ENCODE data around the gene TMEM270. TPM values are rescaled to one million over a fixed set of nuclear protein-coding genes. Genes with fewer than 3 reads are reported as not detected.
"Not testable (repeated sequence)": the region's sequence is repeated elsewhere in the genome, so short reads cannot be mapped to it uniquely, and the experiment has no call there.

The TMEM270 gene
- total RNA-seq, 1 donor from 2014 or later = not detected

- H3K36me3 Mint-ChIP-seq (ENCODE audit: unreplicated experiment) = no peaks in the 10 kb centered on the region
- no peak for TF ChIP-seq CTCF (IDR thresholded peaks at IDR 0.05; ENCODE audit: partially characterized antibody, unreplicated experiment)
- H3K27me3 Mint-ChIP-seq (ENCODE audit: unreplicated experiment) = peaks cover 7% of the 10 kb centered on the region
- H3K4me1 Mint-ChIP-seq (ENCODE audit: low read depth, unreplicated experiment) = no peaks in the 10 kb centered on the region
- no peak for DNase-seq
- H3K4me3 Mint-ChIP-seq (ENCODE audit: unreplicated experiment) = no peak overlapping the region
- no peaks in the 10 kb centered on the region for H3K9me3 Mint-ChIP-seq (ENCODE audit: unreplicated experiment)
- no peak overlapping the region for H3K27ac Mint-ChIP-seq (ENCODE audit: unreplicated experiment)
These were observed 21.1 kb downstream of the TMEM270 start for GRCh38 chr7:73882047-73882402.

DNA sequence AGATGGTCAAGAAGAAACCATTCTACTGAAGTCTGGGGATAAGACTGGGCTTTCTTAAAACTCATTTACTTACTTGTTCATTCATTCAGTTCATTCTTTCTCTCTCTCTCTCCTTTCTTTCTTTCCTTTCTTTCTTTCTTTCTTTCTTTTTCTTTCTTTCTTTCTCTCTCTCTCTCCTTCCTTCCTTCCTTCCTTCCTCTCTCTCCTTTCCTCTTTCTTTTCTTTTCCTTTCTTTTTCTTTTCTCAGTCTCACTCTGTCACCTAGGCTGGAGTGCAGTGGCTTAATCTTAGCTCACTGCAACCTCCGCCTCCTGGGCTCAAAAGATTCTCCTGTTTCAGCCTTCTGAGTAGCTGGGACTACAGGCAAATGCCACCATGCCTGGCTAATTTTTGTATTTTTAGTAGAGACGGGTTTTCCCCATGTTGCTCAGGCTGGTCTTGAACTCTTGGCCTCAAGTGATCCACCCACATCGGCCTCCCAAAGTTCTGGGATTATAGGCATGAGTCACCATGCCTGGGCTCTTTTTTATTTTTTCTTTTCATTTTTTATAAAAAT, 24.0 kb downstream of the TMEM270 start:
- not testable (repeated sequence) for DNase-seq; H3K27ac Mint-ChIP-seq (ENCODE audit: unreplicated experiment); H3K36me3 Mint-ChIP-seq (ENCODE audit: unreplicated experiment); H3K9me3 Mint-ChIP-seq (ENCODE audit: unreplicated experiment); H3K4me1 Mint-ChIP-seq (ENCODE audit: low read depth, unreplicated experiment); H3K27me3 Mint-ChIP-seq (ENCODE audit: unreplicated experiment); H3K4me3 Mint-ChIP-seq (ENCODE audit: unreplicated experiment)

DNA sequence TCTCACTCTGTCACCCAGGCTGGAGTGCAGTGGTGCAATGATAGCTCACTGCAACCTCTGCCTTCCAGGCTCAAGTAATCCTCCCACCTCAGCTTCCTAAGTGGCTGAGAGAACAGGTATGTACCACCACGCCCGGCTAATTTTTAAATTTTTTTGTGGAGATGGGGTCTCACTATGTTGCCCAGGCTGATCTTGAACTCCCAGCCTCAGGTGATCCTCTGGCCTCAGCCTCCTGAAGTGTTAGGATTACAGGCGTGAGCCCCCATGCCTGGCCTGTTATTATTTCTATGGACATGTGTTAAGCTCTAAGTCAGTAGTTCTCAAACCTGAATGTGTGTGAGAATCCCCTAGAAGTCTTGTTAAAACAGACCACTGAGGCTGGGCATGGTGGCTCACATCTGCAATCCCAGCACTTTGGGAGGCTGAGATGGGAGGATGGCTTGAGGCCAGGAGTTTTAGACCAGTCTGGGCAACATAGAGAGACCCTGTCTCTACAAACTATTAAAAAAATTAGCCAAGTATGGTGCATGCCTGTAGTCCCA, 24.5 kb downstream of the TMEM270 start:
- no peak for DNase-seq
- Mint-ChIP-seq H3K4me1 (ENCODE audit: low read depth, unreplicated experiment) (no peaks in the 10 kb centered on the region), H3K4me3 (ENCODE audit: unreplicated experiment) (no peak overlapping the region), H3K27ac (ENCODE audit: unreplicated experiment) (no peak overlapping the region), H3K36me3 (ENCODE audit: unreplicated experiment) (no peaks in the 10 kb centered on the region), H3K27me3 (ENCODE audit: unreplicated experiment) (peaks cover 4% of the 10 kb centered on the region), H3K9me3 (ENCODE audit: unreplicated experiment) (peaks cover 3% of the 10 kb centered on the region)
- TF ChIP-seq CTCF (IDR thresholded peaks at IDR 0.05; ENCODE audit: partially characterized antibody, unreplicated experiment) = no peak

- no peak overlapping the region for H3K4me3 Mint-ChIP-seq (ENCODE audit: unreplicated experiment)
- H3K27ac Mint-ChIP-seq (ENCODE audit: unreplicated experiment) = no peak overlapping the region
- H3K9me3 Mint-ChIP-seq (ENCODE audit: unreplicated experiment) = peaks cover 4% of the 10 kb centered on the region
- no peaks in the 10 kb centered on the region for H3K36me3 Mint-ChIP-seq (ENCODE audit: unreplicated experiment)
- peaks cover 4% of the 10 kb centered on the region for H3K27me3 Mint-ChIP-seq (ENCODE audit: unreplicated experiment)
- no peaks in the 10 kb centered on the region for H3K4me1 Mint-ChIP-seq (ENCODE audit: low read depth, unreplicated experiment)
- no peak for TF ChIP-seq CTCF (IDR thresholded peaks at IDR 0.05; ENCODE audit: partially characterized antibody, unreplicated experiment)
- no peak for DNase-seq
These were observed 25.2 kb downstream of the TMEM270 start for GRCh38 chr7:73885975-73886798.

DNA sequence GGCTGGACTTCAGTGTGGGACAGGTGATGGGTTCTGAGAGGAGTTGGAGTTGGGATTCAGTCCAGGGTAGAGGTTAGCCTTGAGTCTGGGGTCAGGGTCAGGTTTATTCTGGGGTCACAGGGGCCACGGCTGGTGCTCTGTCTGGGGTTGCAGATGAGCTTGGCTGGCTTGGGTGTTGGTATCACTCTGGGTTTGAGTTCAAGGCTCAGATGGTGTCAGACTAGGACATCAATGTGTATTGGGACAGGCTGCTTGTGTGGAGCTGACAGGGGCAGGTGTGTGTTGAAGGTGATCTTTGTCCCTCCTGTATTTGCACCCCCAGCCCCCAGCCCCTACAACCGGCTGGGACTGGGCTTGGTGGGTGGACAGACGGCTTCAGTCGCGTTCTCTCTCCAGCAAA, 26.8 kb downstream of the TMEM270 start:
- H3K27ac Mint-ChIP-seq (ENCODE audit: unreplicated experiment) = no peak overlapping the region
- TF ChIP-seq CTCF (IDR thresholded peaks at IDR 0.05; ENCODE audit: partially characterized antibody, unreplicated experiment) = no peak
- DNase-seq = no peak
- H3K36me3 Mint-ChIP-seq (ENCODE audit: unreplicated experiment) = no peaks in the 10 kb centered on the region
- H3K4me3 Mint-ChIP-seq (ENCODE audit: unreplicated experiment) = no peak overlapping the region
- no peaks in the 10 kb centered on the region for H3K4me1 Mint-ChIP-seq (ENCODE audit: low read depth, unreplicated experiment)
- H3K27me3 Mint-ChIP-seq (ENCODE audit: unreplicated experiment) = peaks cover 6% of the 10 kb centered on the region
- H3K9me3 Mint-ChIP-seq (ENCODE audit: unreplicated experiment) = peaks cover 5% of the 10 kb centered on the region
